NCI-H526 (cell line): Measurements from ENCODE around the gene EDDM3A.

Experiments
- DNase-seq, 2 experiments: peaks; one replicate each; lab custom pipeline; 2025; lab: John Stamatoyannopoulos, UW

Gene EDDM3A

GRCh38 chr14:20789230-20789813 is 43.6 kb downstream of the EDDM3A start:
- no peak for DNase-seq

DNA sequence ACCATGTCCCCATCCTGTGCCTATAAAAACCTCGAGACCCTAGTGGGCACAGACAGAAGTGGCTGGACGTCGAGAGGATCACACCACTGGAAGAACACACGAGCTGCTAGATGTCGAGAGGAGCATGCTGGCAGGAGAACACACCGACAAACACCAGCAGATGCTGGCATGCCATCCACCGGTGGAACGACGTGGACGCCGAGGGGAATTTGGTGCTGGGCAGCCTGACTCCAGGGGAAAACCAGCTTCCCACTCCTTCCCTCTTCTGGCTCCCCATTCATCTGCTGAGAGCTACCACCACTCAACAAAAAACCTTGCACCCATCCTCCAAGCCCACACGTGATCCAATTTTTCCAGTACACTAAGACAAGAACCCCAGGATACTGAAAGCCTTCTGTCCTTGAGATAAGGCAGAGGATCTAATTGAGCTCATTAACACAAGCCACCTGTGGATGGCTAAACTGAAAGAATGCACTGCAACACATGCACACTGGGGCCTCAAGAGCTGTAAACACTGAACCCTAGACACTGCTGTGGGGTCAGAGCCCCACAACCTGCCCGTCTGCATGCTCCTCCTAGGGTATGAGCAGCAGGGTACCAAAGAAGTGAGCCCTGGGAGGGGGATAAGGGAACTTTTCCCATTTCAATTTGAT is 44.9 kb downstream of the EDDM3A start:
- DNase-seq = no peak

DNA sequence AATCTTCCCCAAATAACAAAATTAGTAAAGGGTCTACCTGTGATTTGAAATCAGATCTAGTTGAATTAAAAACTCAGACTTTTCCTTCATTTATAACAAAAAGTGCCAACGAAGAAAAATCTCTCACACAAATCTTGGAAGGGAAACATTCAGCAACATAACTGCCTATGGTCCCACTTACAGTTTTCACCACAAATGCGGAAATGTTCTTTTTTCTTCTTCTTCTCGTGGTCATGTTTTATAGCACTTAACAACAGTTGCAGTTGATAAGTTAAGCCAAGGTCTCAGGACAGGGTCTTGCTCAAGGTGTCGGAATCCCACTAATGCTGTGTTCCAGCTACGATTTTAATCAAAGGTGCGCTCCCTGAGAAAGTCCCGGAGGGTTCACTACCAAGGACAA is 45.5 kb downstream of the EDDM3A start:
- DNase-seq = no peak

- DNase-seq = no peak
These were observed 45.9 kb downstream of the EDDM3A start for GRCh38 chr14:20791597-20791996.

DNA sequence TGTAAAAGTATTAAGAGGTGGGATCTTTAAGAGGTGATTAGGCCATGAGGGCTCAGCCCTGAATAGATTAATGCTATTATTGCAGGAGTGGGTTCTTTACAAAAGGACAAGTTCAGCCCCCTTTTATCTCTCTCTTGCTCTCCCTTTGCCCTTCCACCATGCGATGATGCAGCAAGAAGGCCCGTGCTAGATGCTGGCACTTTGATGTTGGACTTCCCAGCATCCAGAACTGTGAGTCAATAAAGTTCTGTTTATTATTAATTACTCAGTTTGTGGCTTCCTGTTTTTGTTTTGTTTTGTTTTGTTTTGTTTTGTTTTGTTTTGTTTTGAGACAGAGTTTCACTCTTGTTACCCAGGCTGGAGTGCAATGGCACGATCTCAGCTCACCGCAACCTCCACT is 46.9 kb downstream of the EDDM3A start:
- no peak for DNase-seq

- DNase-seq = no peak
These were observed 49.1 kb downstream of the EDDM3A start for GRCh38 chr14:20794644-20795369.

DNA sequence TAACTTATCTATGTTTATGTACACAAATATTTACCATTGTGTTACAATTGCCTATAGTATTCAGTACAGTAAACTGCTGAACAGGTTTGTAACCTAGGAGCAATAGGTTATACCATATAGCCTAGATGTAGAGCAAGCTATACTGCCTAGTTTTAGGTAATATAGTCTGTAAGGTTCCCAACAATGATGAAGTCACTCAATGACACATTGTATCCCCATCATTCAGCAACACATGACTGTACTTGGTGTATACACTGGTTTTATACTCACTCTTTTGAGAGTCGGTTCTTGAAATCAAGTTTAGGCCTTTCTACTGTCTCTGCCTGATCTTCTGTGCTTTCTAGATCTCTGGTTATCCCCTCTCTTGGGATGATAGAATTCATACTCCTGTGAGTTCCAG is 51.5 kb downstream of the EDDM3A start:
- no peak for DNase-seq
